D721Med (cell line): ENCODE measurements around the gene IMPA2.
"Not testable (repeated sequence)": the region's sequence is repeated elsewhere in the genome, so short reads cannot be mapped to it uniquely, and the experiment has no call there.

Source experiments
- DNase-seq: peaks from one replicate; pipeline ENCODE4 v3.0.0; 2011; ENCODE audit warnings: low spot score; ENCODE audit not compliant: insufficient read length
- FAIRE-seq: peaks from 2 replicates; lab custom pipeline; 2011; peaks lifted over from hg19 to GRCh38; lab: Jason Lieb, UNC
- TF ChIP-seq, protein P1 (sequence below): IDR thresholded peaks from 2 replicates; pipeline ENCODE4 v1.5.1; 2012; ENCODE audit warnings: mild to moderate bottlenecking, control low read depth; ENCODE audit not compliant: insufficient read depth; ENCODE audit errors: missing control alignments

IMPA2 gene

DNA sequence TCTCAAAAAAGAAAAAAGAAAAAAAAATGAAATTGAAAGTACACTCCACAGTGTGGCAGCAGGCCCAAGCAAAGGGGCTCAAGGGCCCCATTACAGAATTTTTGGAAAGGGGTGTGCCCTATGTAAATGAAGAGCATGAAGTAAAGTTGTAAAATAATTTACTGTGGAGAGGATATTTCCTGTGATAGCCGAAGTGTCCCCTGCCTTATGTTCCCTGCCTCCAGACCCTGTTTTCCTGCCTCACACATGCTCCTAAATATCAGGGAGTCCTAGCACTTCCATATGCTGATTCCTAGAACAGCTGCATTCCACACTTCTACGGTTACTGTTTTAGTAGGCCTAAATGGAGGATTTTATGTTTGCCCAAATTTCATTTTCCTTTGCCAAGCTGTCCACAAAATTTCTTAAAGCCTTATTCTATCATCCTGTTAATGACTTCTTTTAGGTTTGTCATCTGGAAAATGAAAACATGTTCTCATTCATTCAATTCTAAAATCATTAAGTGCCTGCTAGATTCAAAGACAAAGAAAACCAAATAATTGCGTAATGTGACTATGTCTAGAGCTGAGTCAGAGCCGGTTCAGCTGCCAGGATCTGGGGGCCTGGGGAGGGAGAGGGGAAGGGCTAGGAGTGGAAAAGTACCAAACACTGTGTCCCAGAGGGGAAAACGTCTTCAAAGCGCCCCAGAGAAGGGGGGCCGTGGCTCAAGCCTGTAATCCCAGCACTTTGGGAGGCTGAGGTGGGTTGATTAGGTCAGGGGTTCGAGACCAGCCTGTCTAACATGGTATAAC lies 25.9 kb upstream of the IMPA2 start:
- TF ChIP-seq, protein P1, sequence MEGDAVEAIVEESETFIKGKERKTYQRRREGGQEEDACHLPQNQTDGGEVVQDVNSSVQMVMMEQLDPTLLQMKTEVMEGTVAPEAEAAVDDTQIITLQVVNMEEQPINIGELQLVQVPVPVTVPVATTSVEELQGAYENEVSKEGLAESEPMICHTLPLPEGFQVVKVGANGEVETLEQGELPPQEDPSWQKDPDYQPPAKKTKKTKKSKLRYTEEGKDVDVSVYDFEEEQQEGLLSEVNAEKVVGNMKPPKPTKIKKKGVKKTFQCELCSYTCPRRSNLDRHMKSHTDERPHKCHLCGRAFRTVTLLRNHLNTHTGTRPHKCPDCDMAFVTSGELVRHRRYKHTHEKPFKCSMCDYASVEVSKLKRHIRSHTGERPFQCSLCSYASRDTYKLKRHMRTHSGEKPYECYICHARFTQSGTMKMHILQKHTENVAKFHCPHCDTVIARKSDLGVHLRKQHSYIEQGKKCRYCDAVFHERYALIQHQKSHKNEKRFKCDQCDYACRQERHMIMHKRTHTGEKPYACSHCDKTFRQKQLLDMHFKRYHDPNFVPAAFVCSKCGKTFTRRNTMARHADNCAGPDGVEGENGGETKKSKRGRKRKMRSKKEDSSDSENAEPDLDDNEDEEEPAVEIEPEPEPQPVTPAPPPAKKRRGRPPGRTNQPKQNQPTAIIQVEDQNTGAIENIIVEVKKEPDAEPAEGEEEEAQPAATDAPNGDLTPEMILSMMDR = no peak
- DNase-seq = no peak
- FAIRE-seq = no peak

DNA sequence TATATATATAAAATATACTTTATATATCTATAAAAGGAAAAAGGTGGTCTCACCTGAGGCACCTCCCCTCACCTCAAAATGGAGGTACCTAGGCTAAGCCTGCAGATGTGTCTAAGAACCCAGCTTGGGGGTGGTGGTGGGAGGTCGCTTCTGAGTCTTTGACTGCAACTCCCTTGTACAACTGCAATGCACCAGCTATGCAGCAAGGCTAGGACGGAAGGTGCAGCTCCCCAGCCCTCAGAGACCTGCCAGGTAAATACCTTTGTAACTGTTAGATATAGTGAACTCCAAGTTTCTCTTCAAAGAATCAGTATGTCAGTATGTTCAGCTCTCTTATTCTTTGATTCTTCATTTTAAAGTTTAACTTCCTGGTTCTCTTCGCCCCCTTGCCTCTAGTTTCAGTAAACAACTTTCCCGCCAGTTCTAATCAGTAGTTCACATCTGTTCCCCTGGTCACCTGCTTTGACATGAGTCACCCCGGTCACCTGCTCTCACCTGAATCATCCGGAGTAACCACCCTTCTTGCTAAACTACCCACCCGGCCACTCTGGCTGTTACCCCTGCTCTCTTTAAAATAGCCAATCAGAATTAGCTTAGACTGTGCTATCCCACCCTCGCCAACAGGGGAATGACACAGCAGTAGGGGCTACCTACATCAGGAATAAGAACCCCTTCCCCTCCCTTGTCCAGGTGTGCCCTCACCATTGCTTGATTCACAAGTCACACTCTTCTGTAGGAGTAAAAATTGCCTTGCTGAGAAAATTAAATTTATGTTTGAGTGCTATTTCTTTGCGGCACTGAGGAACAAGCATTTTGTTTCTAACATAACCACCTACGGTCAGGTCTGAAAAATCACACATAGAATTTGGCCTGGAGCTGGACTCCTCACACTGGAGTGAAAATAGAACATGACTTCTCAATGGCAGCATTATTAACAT lies 24.7 kb upstream of the IMPA2 start:
- DNase-seq (no peak), FAIRE-seq (no peak)
- TF ChIP-seq, protein P1 = no peak

DNA sequence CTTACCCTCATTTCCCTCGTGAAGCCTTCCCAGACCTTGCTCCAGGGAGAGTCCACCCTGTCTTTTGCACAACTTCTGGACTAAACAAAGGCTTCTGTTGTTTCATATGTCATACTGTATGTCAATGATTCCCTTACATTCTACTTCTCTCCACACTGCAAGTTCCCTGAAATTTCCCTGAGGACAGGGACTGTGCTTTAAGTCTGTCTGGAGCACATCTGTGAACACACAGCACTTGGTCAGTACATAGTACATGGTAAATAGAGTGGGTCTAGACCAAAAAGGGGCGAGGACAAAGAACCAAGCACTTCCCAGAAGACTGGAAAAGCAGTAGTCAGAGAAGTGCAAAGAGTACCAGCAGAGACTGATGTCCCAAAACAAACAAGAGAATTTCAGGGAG lies 23.7 kb upstream of the IMPA2 start:
- TF ChIP-seq, protein P1 = no peak
- FAIRE-seq (no peak), DNase-seq (no peak)

DNA sequence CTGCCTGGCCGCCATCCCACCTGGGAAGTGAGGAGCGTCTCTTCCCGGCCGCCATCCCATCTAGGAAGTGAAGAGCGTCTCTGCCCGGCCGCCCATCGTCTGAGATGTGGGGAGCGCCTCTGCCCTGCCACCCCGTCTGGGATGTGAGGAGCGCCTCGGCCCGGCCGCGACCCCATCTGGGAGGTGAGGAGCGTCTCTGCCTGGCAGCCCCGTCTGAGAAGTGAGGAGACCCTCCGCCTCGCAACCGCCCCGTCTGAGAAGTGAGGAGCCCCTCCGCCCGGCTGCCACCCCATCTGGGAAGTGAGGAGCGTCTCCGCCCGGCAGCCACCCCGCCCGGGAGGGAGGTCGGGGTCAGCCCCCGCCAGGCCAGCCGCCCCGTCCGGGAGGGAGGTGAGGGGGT lies 21.7 kb upstream of the IMPA2 start:
- DNase-seq, FAIRE-seq: not testable (repeated sequence)

DNA sequence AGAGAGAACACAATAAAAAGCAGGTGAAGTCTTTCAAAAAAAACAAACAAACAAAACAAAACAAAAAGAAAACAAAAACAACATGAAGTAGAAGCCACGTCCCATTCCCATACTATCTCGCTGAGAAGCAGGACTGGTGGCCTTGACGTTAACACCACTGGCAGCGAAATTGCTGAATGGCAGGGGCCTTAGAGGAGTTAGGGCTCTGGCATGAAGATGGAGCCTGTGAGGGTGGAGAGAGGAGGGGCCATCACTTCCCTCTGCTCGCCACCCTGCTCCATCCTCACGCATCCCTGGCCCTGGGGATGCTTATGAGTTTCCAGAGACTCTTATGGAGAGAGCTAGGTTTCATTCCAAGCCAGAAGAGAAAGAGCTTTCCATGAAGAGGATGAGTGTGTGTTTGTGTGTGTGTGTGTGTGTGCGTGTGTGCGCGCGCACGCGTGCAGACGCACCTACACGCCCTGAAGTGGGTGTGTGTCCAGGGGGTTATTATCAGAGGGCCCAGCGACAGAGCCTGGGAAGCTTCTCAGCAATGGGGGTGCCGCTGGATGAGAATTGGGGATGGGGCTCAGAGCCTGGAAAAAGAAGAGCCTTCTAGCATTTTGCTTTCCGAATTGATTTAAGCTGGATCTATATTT lies 20.4 kb upstream of the IMPA2 start:
- TF ChIP-seq, protein P1 = no peak
- DNase-seq (no peak), FAIRE-seq (no peak)

DNA sequence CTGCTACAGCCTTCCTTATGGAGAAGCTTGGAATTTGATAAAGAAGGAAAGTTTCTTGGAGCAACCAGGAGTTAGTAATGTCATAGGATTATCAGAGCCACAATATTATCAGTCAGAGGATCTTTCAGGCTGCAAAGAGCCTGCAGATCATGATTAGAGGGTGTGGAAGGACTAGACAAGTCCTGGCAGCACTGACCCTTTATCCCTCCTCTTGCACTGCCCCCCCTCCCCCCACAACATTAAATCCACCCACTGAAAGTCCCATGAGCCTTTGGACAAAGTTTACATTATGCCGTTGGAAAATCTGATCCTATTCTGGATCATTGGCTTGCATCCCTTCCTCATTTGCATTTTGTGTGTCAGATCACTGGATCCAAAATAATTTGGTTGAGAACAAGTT lies 18.7 kb upstream of the IMPA2 start:
- no peak for FAIRE-seq
- DNase-seq = no peak

More for the DNA sequence above, 18.7 kb upstream of the IMPA2 start:
- TF ChIP-seq, protein P1 = no peak
